Neuronal stem cell (in vitro differentiated cells): ENCODE data around the gene AGER.

ENCODE experiments used
- DNase-seq: peaks from one replicate; pipeline ENCODE4 v3.0.0-alpha.2; 2013; ENCODE audit warnings: low spot score
- H2AFZ ChIP-seq: one replicate; pipeline ENCODE4 v1.6.1; 2013; ENCODE audit warnings: mild to moderate bottlenecking, low read length, inconsistent platforms
- H2AK5ac ChIP-seq: 2 replicates; pipeline ENCODE4 v1.6.1; 2013; ENCODE audit warnings: low read depth, mild to moderate bottlenecking, inconsistent platforms, low read length, moderate library complexity, mixed read lengths
- H2BK120ac ChIP-seq: 2 replicates; pipeline ENCODE4 v1.6.1; 2013; ENCODE audit warnings: low read depth, mild to moderate bottlenecking, inconsistent platforms, low read length, moderate library complexity, mixed read lengths
- H2BK12ac ChIP-seq: one replicate; pipeline ENCODE4 v1.6.1; 2013; ENCODE audit warnings: low read length, inconsistent platforms
- H2BK15ac ChIP-seq: 2 replicates; pipeline ENCODE4 v1.6.1; 2013; ENCODE audit warnings: mild to moderate bottlenecking, low read length, inconsistent platforms, mixed read lengths
- H2BK5ac ChIP-seq: one replicate; pipeline ENCODE4 v1.6.1; 2013; ENCODE audit warnings: inconsistent platforms, mild to moderate bottlenecking, low read length, moderate library complexity
- H3K14ac ChIP-seq: one replicate; pipeline ENCODE4 v1.6.1; 2013; ENCODE audit warnings: low read length, inconsistent platforms
- H3K18ac ChIP-seq: 2 replicates; pipeline ENCODE4 v1.6.1; 2013; ENCODE audit warnings: low read length, inconsistent platforms
- H3K23ac ChIP-seq: 2 replicates; pipeline ENCODE4 v1.6.1; 2013; ENCODE audit warnings: low read depth, mild to moderate bottlenecking, mixed read lengths, low read length, inconsistent platforms; ENCODE audit not compliant: poor library complexity
- H3K27ac ChIP-seq: replicated peaks from 3 replicates; pipeline ENCODE4 v1.5.1; 2013; ENCODE audit warnings: low read length, inconsistent platforms
- H3K27me3 ChIP-seq, 3 experiments: 2 replicates each; pipeline ENCODE4 v1.6.1; 2013; ENCODE audit warnings: low read length in 3 of 3, mild to moderate bottlenecking in 2 of 3, inconsistent platforms in 1 of 3, low read depth in 1 of 3, mixed read lengths in 1 of 3, moderate library complexity in 1 of 3; ENCODE audit not compliant: control insufficient read depth in 3 of 3, insufficient read depth in 3 of 3
- H3K36me3 ChIP-seq, 2 donors: replicated peaks in 1 of 2; 2 replicates each; pipeline ENCODE4 v1.6.1; 2013; ENCODE audit warnings: low read length in 2 of 2; ENCODE audit not compliant: control insufficient read depth in 2 of 2, insufficient read depth in 2 of 2
- H3K4ac ChIP-seq: 2 replicates; pipeline ENCODE4 v1.6.1; 2013; ENCODE audit warnings: inconsistent platforms, mild to moderate bottlenecking, low read length, moderate library complexity
- H3K4me1 ChIP-seq, 2 donors: 1 replicate in 1 of 2; 2 replicates in 1 of 2; pipeline ENCODE4 v1.6.1; 2013; ENCODE audit warnings: low read length in 2 of 2, low read depth in 1 of 2; ENCODE audit not compliant: control insufficient read depth in 2 of 2, insufficient read depth in 1 of 2
- H3K4me2 ChIP-seq: one replicate; pipeline ENCODE4 v1.6.1; 2013; ENCODE audit warnings: mild to moderate bottlenecking, low read length, inconsistent platforms; ENCODE audit not compliant: insufficient read depth, poor library complexity, severe bottlenecking
- H3K4me3 ChIP-seq, 2 donors: 2 replicates each; pipeline ENCODE4 v1.5.1; 2013; ENCODE audit warnings: low read length in 2 of 2, mild to moderate bottlenecking in 2 of 2, inconsistent platforms in 1 of 2, moderate library complexity in 1 of 2
- H3K79me1 ChIP-seq: one replicate; pipeline ENCODE4 v1.6.1; 2013; ENCODE audit warnings: low read depth, mild to moderate bottlenecking, inconsistent platforms, low read length, moderate library complexity
- H3K9ac ChIP-seq: one replicate; pipeline ENCODE4 v1.6.1; 2013; ENCODE audit warnings: mild to moderate bottlenecking, low read depth, low read length, inconsistent platforms; ENCODE audit not compliant: poor library complexity
- H3K9me3 ChIP-seq, 2 donors: replicated peaks in 1 of 2; 2 replicates each; pipeline versions ENCODE3 to v1.6.1; 2013; ENCODE audit warnings: low read length in 2 of 2, mild to moderate bottlenecking in 2 of 2, inconsistent platforms in 1 of 2, low read depth in 1 of 2, mixed read lengths in 1 of 2, moderate library complexity in 1 of 2; ENCODE audit not compliant: control insufficient read depth in 2 of 2, insufficient read depth in 1 of 2
- H4K8ac ChIP-seq: one replicate; pipeline ENCODE4 v1.6.1; 2013; ENCODE audit warnings: low read depth, mild to moderate bottlenecking, inconsistent platforms, low read length, moderate library complexity
- H4K91ac ChIP-seq: one replicate; pipeline ENCODE4 v1.6.1; 2013; ENCODE audit warnings: low read length, low read depth, mild to moderate bottlenecking, inconsistent platforms; ENCODE audit not compliant: poor library complexity
- whole genome bisulfite sequencing, 2 donors: extraction: QIAGEN DNeasy Blood & Tissue Kit; methylation state at CpG; one replicate each; pipeline ENCODE4 v1.1.7; 2013; ENCODE audit warnings: missing lambda C conversion rate in 2 of 2, mixed read lengths in 1 of 2; ENCODE audit not compliant: insufficient read length in 2 of 2, insufficient replicate concordance in 1 of 2; ENCODE audit errors: extremely low coverage in 2 of 2; 5-methylcytosine and 5-hydroxymethylcytosine counted together

Gene AGER

GRCh38 chr6:32154514-32155161, 29.4 kb downstream of the AGER start:
- Histone ChIP-seq H3K4me2 (peak overlapping the region; percentile 87), H3K79me1 (peaks cover 19% of the 10 kb centered on the region), H3K36me3 (peaks cover 25 to 44% of the 10 kb centered on the region in 2 donors), H3K27ac (peak overlapping the region; percentile 89), H3K9me3 (no peaks in the 10 kb centered on the region), H2AK5ac (peak overlapping the region; percentile 88), H4K91ac (no peak overlapping the region), H3K18ac (peak overlapping the region; percentile 94), H2BK5ac (peak overlapping the region; percentile 90), H2AFZ (peak overlapping the region; percentile 76), H3K4me1 (peaks cover 15 to 26% of the 10 kb centered on the region in 2 donors), H2BK120ac (peak overlapping the region; percentile 62), H3K4ac (peak overlapping the region; percentile 26), H3K14ac (peak overlapping the region; percentile 86), H3K4me3 (peak overlapping the region; percentile 60 to 97), H3K9ac (peak overlapping the region; percentile 95), H3K27me3 (peaks cover 0 to 24% (median 0%) of the 10 kb centered on the region in 3 experiments), H2BK15ac (peak overlapping the region; percentile 55), H2BK12ac (no peak overlapping the region), H4K8ac (no peak overlapping the region), H3K23ac (peak overlapping the region; percentile 87)
- WGBS, 2 donors = no CpG with 5 or more reads among the region's 34 CpGs
- no peak for DNase-seq

- DNase-seq = peak; percentile 88
- H2BK12ac ChIP-seq = no peak within 1 kb of the TSS
- H3K9ac ChIP-seq = peak within 1 kb of the TSS; percentile 95
- H3K4me3 ChIP-seq = peak within 1 kb of the TSS; percentile 60 to 97
- peak within 1 kb of the TSS; percentile 87 for H3K4me2 ChIP-seq
- peaks cover 0 to 30% (median 0%) of the 10 kb centered on the region in 3 experiments for H3K27me3 ChIP-seq
- H2BK15ac ChIP-seq = peak within 1 kb of the TSS; percentile 56
- no peak within 1 kb of the TSS for H4K8ac ChIP-seq
- peak within 1 kb of the TSS; percentile 94 for H3K18ac ChIP-seq
- H2AFZ ChIP-seq = peak within 1 kb of the TSS; percentile 76
- peaks cover 19% of the 10 kb centered on the region for H3K79me1 ChIP-seq
- peak within 1 kb of the TSS; percentile 26 for H3K4ac ChIP-seq
- peak within 1 kb of the TSS; percentile 86 for H3K14ac ChIP-seq
- H3K4me1 ChIP-seq = peaks cover 15 to 26% of the 10 kb centered on the region in 2 donors
- peak within 1 kb of the TSS; percentile 62 for H2BK120ac ChIP-seq
- H2AK5ac ChIP-seq = peak within 1 kb of the TSS; percentile 88
- H2BK5ac ChIP-seq = peak within 1 kb of the TSS; percentile 90
- H3K36me3 ChIP-seq = peaks cover 25 to 38% of the 10 kb centered on the region in 2 donors
- WGBS, 2 donors = no CpG with 5 or more reads among the region's 52 CpGs
- no peak within 1 kb of the TSS for H4K91ac ChIP-seq
- no peaks in the 10 kb centered on the region for H3K9me3 ChIP-seq
- H3K23ac ChIP-seq = peak within 1 kb of the TSS; percentile 89
- peak within 1 kb of the TSS; percentile 89 for H3K27ac ChIP-seq
Observed at GRCh38 chr6:32153564-32154513, 30.2 kb downstream of the AGER start, which contains the start of gene PPT2. Gene PPT2 (plus strand): TSS chr6:32154141. CDS start chr6:32154595, 454 bp downstream.

- Histone ChIP-seq H2BK15ac (peak overlapping the region; percentile 56), H3K18ac (peak overlapping the region; percentile 92), H3K23ac (peak overlapping the region; percentile 89), H3K9ac (peak overlapping the region; percentile 27), H3K36me3 (peaks cover 19 to 29% of the 10 kb centered on the region in 2 donors), H3K79me1 (peaks cover 19% of the 10 kb centered on the region), H4K8ac (no peak overlapping the region), H2AFZ (peak overlapping the region; percentile 76), H2BK5ac (peak overlapping the region; percentile 77), H2AK5ac (no peak overlapping the region), H3K4me3 (peak overlapping the region; percentile 60 to 97), H3K9me3 (no peaks in the 10 kb centered on the region), H4K91ac (no peak overlapping the region), H2BK12ac (no peak overlapping the region), H3K4me2 (peak overlapping the region; percentile 87), H3K27me3 (peaks cover 0 to 31% (median 0%) of the 10 kb centered on the region in 3 experiments), H3K14ac (no peak overlapping the region), H3K4ac (no peak overlapping the region), H2BK120ac (no peak overlapping the region), H3K27ac (peak overlapping the region; percentile 89), H3K4me1 (peaks cover 15 to 26% of the 10 kb centered on the region in 2 donors)
- no CpG with 5 or more reads among the region's 35 CpGs for WGBS, 2 donors
- DNase-seq = no peak
Observed at GRCh38 chr6:32152769-32153563, 31.1 kb downstream of the AGER start.
